ENCODE measurements around the gene AGPAT3. TPM values are rescaled to one million over a fixed set of nuclear protein-coding genes. Genes with fewer than 3 reads are reported as not detected.

The AGPAT3 gene
- total and polyA plus RNA-seq, 8 donors, result 9.9 to 83.1 (median 36.7) TPM

DNA sequence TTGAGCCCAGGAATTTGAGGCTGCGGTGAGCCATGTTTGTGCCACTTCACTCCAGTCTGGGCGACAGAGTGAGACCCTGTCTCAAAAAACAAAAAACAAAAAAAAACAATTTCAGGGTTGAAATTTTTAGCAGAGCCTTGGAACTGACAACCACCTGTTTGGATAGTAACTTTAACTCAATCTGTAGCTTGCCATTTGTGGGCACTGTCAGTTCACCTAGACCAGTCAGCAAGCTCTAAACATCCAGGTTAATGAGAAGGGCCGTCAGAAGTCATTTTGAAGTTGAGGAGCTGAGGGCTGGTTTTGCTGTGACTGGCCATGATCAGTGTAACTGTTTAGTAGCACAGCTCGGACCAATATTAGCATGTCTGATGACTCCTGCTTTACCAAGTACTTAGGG lies 155.5 kb downstream of the AGPAT3 start:
- no peak for TF ChIP-seq POLR2AphosphoS5 (IDR thresholded peaks at IDR 0.05)
- TF ChIP-seq, protein P1, sequence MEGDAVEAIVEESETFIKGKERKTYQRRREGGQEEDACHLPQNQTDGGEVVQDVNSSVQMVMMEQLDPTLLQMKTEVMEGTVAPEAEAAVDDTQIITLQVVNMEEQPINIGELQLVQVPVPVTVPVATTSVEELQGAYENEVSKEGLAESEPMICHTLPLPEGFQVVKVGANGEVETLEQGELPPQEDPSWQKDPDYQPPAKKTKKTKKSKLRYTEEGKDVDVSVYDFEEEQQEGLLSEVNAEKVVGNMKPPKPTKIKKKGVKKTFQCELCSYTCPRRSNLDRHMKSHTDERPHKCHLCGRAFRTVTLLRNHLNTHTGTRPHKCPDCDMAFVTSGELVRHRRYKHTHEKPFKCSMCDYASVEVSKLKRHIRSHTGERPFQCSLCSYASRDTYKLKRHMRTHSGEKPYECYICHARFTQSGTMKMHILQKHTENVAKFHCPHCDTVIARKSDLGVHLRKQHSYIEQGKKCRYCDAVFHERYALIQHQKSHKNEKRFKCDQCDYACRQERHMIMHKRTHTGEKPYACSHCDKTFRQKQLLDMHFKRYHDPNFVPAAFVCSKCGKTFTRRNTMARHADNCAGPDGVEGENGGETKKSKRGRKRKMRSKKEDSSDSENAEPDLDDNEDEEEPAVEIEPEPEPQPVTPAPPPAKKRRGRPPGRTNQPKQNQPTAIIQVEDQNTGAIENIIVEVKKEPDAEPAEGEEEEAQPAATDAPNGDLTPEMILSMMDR (IDR thresholded peaks at IDR 0.05), result no peak
- no peak for TF ChIP-seq POLR2A (IDR thresholded peaks at IDR 0.05)
- no peaks in the 10 kb centered on the region for H3K27me3 ChIP-seq
- no peak overlapping the region for H3K4me3 ChIP-seq
- intact Hi-C loops (cut with DNase I; ENCODE audit: low total_unique reads), result no loop called here
- no peak for DNase-seq
- H3K9me3 ChIP-seq, result no peaks in the 10 kb centered on the region
- WGBS, 5 donors, result 75 to 86% (median 81%) methylated on average over 4 of the region's 4 CpGs
- H3K27ac ChIP-seq, result peak overlapping the region in 2 of 5 donors; percentile 28 to 56
- no peaks in the 10 kb centered on the region for H3K36me3 ChIP-seq
- peaks cover 24 to 94% (median 62%) of the 10 kb centered on the region in 4 donors for H3K4me1 ChIP-seq

DNA sequence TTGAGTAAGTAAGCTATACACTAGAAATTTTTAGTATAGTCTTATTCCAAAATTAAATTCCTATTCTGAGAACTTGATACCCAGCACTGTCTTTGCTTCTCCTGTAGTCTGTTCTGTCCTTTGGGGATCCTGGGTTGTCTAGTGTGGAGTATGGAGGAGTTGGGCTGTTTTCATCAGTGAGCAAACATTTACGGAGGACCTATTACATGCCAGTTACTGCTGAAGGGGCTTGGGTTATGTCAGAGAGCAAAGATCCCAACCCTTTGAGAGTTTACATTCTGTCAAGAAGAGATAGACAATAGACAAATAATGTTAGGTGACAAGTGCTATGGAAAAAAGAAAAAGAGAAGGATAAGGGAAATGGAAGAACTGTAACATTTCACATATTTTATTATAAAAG lies 156.0 kb downstream of the AGPAT3 start:
- TF ChIP-seq EP300 (IDR thresholded peaks at IDR 0.05) (no peak), POLR2AphosphoS5 (IDR thresholded peaks at IDR 0.05) (no peak), POLR2A (IDR thresholded peaks at IDR 0.05) (no peak)
- TF ChIP-seq, protein P1 (IDR thresholded peaks at IDR 0.05), result no peak
- no peaks in the 10 kb centered on the region for H3K27me3 ChIP-seq
- H3K27ac ChIP-seq, result peak overlapping the region in 4 of 5 donors; percentile 28 to 56 (median 32)
- H3K4me1 ChIP-seq, result peaks cover 24 to 94% (median 60%) of the 10 kb centered on the region in 4 donors
- no peak overlapping the region for H3K4me3 ChIP-seq
- DNase-seq, result no peak
- 49 to 80% (median 52%) methylated on average over 1 of the region's 1 CpG for WGBS, 5 donors
- H3K9me3 ChIP-seq, result no peaks in the 10 kb centered on the region
- H3K36me3 ChIP-seq, result no peaks in the 10 kb centered on the region
- intact Hi-C loops (cut with DNase I; ENCODE audit: low total_unique reads), result no loop called here

DNA sequence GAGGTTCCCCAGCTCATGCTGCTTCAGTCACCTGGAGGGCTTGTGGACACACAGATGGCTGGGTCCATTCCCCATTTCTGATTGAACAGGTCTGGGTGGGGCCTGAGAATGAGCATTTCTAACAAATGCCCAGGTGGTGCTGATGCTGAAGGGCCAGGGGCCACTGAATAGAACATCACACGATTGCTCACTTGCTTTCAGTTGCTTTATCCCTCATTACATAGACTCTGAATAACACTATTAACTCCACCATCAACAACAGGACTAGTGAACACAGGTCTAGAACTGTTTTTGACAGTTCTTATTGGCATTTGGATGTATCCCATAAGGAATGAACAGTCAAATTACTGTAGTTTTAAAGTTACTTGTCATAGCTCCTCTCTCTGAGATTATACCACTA lies 159.2 kb downstream of the AGPAT3 start:
- H3K4me3 ChIP-seq, result no peak overlapping the region
- no peak for DNase-seq
- H3K36me3 ChIP-seq, result no peaks in the 10 kb centered on the region
- 60 to 73% (median 70%) methylated on average over 1 of the region's 1 CpG for WGBS, 5 donors
- H3K27me3 ChIP-seq, result no peaks in the 10 kb centered on the region
- intact Hi-C loops (cut with DNase I; ENCODE audit: low total_unique reads), result no loop called here
- peaks cover 17 to 73% (median 41%) of the 10 kb centered on the region in 4 donors for H3K4me1 ChIP-seq
- TF ChIP-seq, protein P1 (IDR thresholded peaks at IDR 0.05), result no peak
- no peak for TF ChIP-seq POLR2AphosphoS5 (IDR thresholded peaks at IDR 0.05)
- no peak for TF ChIP-seq POLR2A (IDR thresholded peaks at IDR 0.05)
- TF ChIP-seq EP300 (IDR thresholded peaks at IDR 0.05), result no peak
- H3K9me3 ChIP-seq, result no peaks in the 10 kb centered on the region
- peak overlapping the region in 1 of 5 donors; percentile 54 for H3K27ac ChIP-seq

GRCh38 chr21:44024887-44025353 lies 159.9 kb downstream of the AGPAT3 start:
- WGBS, 5 donors, result 46 to 66% (median 62%) methylated on average over 8 of the region's 8 CpGs
- H3K27ac ChIP-seq, result peak overlapping the region in 4 of 5 donors; percentile 1 to 59 (median 52)
- H3K4me3 ChIP-seq, result no peak overlapping the region

More at GRCh38 chr21:44024887-44025353, 159.9 kb downstream of the AGPAT3 start:
- Histone ChIP-seq H3K9me3 (no peaks in the 10 kb centered on the region), H3K27me3 (no peaks in the 10 kb centered on the region), H3K36me3 (no peaks in the 10 kb centered on the region), H3K4me1 (peaks cover 10 to 70% (median 38%) of the 10 kb centered on the region in 4 donors)
- peak in 1 of 2 donors; percentile 61 for DNase-seq
- TF ChIP-seq, protein P1 (IDR thresholded peaks at IDR 0.05), result no peak
- TF ChIP-seq POLR2AphosphoS5 (IDR thresholded peaks at IDR 0.05), result no peak
- TF ChIP-seq POLR2A (IDR thresholded peaks at IDR 0.05), result no peak
- TF ChIP-seq EP300 (IDR thresholded peaks at IDR 0.05), result no peak
- intact Hi-C loops (cut with DNase I; ENCODE audit: low total_unique reads), result no loop called here
